GM19468 (cell line): ENCODE results near the gene TTC31.
"Not testable (repeated sequence)": the region's sequence is repeated elsewhere in the genome, so short reads cannot be mapped to it uniquely, and the experiment has no call there.

Experiments used
- ATAC-seq: cut with Tn5 transposase; IDR thresholded peaks from one replicate; pipeline ENCODE4 v1.9.1; 2021; ENCODE audit warnings: mild to moderate bottlenecking, moderate library complexity, moderate number of reproducible peaks; ENCODE audit not compliant: unreplicated experiment; ENCODE audit errors: extremely low read depth

TTC31 gene

DNA sequence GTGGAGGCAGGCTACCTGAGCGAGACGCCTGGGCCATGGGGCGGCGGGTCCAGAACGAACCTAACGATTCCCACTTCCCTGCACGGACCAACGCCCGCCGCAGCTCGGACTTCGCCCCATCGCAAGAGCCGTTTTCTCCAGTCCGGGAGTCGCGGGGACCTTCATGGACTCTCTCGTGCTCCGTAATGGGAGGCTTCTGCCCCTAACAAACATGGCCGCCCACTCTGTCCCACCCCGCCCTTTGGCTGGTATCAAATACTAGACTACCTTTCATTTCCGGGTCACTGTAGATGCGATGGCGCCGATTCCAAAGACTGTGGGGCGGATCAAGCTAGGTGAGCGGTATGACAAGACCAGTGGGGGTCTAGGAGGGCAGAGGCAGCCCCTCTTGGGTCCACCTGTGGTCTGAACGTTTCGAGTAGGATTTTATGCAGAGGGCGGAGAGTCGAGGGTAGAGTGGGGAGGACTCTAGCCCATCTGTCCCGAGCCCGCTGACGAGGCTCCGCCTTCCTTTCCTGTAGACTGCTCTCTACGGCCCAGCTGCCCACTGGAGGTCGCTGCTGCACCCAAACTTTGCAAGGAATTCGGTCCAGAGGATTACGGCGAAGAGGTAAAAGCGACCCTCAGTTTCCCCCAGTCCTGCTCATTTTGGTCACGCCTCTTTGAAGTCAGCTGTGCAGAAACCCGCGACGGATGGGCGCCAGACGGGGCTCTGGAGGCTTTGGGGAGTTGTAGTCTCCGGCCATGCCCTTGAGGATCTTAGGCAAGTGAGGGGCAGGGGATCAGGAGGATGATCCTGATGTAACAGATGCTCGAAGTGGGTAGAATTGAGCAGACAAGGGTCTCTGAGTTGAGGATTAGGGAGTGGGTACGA lies at the start of gene TTC31, which contains the start of gene CCDC142:
TTC31 (plus strand) TSS at position 281 of the 874 bp plus-strand sequence; CDS start at position 296, 15 bp downstream.
CCDC142 (minus strand) TSS at position 198 of the 874 bp plus-strand sequence; CDS start at position 37, 161 bp downstream.
- peak; percentile 79 for ATAC-seq

DNA sequence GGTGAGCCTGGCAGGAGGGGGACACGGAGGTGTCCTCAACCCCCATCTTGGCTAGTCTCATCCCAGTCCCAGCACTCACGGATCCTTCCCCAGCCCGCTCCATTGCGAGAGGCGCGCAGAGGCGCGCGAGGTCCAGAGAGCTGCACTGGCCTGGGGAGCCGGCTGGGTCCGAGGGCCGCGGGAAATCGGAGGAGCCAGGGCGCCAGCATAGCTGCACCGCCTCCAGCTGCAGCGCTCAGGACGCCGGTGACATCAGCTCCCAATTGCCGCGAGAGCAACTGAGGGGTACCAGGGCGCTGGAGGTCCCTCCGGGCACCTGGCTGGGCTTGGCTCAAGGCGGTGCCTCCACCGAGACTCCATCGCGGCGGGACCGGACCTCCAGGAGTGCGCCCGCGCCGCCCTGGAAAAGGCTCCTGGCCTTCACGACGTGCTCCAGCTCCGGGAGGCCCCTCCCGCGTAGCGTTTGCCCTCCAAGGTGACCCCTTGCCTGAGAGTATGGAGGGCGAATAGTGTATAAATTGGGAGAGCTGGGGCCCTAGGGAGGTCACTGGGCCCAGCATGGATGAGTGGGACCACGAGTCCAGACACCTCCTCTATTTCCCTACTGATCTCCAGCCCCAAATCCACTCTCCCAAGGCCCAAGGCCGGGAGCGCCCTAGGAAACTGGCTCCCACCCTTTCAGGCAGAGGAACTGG lies 46.6 kb upstream of the TTC31 start:
- no peak for ATAC-seq

DNA sequence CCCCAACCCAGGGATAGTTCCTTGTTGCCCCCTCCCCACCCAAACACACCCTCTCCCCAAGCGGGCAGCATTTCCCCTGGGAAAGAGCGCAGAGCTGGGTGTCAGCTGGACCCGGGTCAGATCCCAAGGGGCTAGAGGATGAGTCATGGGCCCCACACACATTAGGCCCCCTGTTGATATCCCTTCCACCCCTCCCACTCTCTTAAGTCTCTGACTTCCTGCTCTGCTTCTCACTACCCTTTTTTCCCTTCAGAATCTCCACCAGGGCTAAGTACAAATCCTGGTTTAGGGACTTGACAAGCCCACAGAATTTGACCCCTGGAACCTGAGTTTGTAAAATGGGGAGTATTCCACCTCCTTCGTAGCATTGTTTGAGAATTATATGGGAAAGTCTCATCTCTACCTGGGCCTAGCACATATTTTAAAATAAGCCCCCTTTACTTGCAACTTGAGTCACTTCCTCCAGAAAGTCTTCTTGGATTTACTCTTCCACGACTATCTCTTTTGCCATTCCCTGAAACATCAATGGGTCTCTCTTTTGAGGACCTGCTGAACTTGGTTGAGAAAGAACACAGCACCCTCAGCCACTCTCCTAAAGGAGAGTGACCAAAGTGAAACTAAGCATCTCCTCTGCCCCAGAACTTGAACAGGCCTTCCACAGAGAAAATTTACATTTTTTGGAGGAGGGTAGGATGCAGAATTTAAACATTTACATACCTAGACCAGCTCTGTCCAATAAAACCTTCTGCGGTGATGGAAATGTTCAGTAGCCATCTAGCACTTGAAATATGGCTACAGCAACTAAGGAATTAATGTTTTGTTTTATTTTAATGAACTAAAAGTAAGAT lies 45.8 kb upstream of the TTC31 start:
- no peak for ATAC-seq

DNA sequence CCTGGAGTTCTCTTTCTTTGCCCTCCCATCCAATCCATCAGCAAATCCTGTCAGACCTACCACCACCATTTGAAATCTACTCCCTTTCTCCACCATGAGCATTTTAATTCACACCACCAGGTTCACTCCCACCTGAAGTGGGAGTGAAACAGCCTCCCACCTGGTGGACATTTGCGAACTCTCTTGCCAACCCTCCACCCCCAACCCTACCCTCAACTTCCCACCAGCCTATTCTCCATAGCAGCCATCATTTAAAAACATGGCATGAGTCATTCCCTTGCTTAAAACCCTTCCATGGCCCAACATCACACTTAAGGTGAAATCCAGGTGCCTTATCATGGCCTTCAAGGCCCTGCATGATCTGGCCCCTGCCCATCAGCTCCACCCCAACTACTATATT lies 44.6 kb upstream of the TTC31 start:
- ATAC-seq = no peak

DNA sequence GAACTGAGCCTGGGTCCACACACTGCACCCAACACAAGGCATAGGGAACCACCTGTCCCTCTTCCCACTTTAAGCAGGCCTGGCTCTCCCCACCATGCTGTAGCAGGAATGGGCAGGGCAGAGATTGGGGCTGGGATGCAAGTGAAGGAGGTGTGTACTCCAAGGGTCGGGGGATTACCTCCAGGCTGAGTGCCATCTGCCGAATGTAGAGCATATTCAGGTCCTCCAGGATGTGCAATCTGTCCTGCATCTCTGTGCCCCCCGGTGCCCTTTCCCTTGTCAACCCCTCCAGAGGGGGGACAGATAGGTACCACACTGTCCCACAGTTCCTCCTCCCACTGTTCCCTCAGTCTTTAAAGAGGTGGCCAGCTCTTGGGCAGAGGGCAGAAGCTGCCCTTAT lies 43.5 kb upstream of the TTC31 start:
- ATAC-seq = no peak

DNA sequence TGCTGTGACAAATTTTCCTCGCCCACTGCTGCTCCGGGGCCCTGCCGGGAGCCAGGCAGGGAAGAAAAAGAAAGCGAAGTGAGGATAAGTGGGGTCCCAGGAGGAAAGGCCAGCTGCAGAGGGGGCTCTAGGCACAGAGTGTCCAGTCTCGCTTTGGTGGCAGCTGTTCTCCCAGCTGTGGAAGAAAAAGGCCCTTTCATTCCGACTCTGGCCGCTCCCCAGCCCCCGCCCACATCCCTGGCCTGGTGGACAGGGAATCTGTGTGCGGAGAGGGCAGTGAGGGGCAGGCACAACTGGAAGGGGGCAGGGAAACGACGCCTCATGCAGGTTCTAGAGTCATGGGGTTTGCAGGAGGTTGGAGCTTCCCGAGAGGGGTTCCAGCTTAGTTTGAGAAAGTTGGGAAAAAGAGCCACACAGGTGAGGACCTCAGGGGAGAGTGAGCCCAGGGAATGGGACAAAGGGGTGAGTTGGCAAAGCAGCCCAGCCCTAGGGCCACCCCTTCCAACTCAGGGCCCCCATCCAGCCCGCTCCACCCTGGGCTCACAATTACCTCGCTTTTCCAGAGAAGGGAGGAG lies 43.0 kb upstream of the TTC31 start:
- ATAC-seq = no peak

DNA sequence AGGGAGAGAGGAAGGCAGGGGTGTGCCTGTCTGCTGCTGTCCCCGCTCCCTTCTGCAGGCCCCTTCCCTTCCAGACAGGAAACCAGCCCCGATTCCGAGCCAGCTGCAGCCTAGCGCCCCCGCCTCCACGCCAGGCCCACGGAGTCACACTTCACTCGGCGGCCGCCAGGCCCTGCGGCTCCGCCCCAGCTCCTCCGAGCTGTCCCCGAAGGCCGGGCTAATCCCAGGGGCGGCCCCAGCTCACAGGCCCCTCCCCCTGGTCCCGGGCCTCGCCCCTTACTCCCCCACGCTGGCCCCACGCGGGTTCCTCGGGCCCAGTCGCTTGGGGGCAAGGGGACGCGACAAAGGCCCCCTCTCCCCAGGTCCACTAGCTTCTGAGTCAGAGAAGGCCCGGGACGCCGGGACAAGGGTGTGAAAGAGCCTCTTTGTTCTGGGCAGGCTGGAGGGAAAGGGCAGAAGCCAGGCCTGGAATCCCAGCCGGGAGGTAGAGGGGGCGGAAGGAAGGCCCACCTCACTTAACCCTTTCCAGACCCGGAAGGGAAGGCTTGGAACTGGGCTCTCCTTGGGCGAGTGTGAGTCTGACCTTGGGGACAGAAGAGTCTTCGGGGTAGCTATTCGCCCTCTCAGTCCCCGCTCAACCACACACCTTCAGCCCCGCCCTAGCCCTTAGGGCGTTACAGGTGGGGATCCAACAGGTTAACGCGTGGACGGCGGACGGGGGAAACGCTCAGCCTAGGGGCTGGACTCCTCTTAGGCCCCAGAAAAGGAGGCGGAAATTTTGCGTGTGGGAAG lies 42.3 kb upstream of the TTC31 start:
- ATAC-seq = peak; percentile 76

DNA sequence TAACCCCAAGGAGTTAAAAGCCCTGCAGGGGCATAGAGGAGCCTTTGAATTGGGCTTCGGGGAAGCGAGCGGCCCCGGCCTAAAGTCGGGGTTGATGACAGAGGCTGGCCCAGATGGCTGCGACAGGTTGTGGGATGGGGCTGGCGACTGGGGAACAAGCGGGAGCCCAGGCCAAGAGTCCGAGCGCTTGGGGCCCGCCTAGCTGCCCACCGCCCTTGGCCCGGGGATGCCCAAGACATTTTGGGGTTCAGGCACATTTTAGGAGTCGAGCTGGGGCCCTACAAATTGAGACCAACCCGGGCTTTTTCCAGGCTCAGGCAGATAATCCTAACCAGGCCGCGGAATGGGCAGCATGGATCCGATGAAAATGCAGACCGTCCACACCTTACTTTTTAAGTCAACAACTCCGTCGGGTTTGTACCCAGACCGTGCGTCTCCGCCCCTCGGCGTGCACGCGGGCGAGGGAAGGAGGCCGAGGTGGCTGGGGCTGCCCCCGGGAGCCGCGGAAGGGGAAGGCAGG lies 41.7 kb upstream of the TTC31 start:
- ATAC-seq = no peak

DNA sequence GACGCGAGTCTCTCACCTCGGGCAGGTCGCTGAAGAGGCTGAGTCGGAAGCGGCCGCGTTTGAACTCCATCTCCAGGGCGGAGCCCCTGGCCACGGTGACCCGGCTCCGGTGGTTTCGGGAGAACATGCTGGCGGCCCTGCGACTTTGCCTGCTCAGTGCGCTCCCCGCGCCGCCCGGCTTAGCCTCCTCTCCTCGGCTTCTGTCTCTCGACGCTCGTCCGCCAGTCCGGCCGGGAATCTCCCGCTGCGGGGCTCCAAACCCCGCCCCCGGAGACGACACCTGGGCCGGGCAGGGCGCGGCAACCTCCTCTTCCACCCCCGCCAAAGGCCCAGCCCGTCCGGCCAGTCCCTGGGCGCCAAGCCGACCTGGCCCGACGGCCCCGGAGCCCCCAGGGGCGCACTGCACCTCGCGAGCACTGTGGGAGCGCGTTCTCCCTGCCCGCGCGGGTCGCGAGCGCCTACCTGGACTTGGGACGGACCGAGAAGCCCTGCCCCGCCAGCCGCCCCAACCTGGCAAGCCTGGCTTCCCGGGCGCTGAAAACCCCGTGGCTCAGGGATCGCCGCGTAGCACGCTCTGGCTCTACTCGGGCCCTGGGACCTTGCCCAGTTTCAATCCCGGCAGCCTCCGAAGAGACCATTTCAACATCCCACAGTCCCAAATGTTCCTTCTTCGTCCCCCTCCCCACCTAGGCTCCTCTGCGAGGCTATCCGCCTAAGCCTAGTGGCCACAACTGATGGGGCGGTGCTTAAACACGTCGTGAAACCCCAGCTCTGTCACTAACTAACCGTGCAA lies 41.0 kb upstream of the TTC31 start, which contains the start of gene RTKN:
RTKN (minus strand) TSS at position 248 of the 793 bp plus-strand sequence; CDS start at position 127, 121 bp downstream.
- no peak for ATAC-seq

DNA sequence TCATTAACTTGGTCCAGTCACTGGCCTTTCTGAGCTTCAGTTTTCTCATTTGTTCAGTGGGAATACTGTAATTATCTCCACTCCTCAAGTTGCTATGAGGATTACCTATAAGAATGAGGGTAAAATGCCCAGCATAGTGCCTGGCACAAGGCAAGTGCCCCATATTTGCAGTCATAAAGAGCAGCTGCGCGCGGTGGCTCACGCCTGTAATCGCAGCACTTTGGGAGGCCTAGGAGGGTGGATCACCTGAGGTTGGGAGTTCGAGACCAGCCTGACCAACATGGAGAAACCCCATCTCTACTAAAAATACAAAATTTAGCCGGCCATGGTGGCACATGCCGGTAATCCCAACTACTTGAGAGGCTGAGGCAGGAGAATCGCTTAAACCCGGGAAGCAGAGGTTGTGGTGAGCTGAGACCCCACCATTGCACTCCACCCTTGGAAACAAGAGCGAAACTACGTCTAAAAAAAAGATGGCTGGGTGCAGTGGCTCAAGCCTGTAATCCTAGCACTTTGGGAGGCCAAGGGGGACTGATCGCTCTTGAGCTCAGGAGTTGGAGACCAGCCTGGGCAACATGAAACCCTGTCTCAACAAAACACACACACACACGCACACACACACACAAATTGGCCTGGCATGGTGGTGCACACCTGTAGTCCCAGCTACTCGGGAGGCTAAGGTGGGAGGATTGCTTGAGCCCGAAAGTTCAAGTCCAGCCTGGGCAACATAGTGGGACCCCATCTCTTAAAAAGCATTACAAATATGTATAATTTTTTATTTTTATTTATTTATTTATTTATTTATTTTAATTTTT lies 40.2 kb upstream of the TTC31 start:
- not testable (repeated sequence) for ATAC-seq

DNA sequence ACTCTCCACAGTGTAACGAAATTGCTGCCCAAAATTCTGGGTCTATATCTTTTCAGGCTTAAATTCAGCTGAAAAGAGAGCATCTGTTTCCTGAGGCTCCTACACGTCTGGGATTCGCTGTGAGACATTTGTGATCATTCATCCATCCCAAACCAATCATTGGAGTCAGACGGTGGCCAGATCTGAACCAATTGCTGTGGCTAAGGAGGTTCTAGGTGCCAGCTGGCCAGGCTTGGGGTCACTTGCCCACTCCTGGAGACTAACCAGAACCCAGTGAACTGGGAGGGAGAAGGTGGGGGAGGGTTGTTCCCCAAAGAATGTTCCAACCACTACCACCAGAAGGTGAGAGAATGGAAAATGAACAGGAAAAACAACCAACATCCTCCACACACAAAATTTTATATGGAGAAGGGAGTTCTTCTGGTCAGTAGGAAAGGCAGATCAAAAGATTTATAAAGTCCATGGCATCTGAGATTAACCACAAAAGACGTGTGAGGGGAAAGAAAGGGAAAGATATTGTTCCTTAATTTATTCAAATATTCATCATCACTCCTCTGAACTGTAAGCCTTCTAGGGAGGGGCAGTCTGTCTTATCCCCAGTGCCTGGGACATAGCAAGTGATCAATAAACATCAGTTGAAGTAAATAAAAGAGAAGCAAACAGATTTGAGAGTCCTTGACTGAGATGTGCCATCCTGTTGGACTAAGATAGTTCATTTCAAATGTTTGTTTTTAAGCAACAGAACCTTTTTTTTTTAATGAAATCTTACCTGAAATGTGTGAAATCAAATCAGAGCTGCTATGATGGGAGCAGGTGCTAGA lies 38.2 kb upstream of the TTC31 start:
- no peak for ATAC-seq

DNA sequence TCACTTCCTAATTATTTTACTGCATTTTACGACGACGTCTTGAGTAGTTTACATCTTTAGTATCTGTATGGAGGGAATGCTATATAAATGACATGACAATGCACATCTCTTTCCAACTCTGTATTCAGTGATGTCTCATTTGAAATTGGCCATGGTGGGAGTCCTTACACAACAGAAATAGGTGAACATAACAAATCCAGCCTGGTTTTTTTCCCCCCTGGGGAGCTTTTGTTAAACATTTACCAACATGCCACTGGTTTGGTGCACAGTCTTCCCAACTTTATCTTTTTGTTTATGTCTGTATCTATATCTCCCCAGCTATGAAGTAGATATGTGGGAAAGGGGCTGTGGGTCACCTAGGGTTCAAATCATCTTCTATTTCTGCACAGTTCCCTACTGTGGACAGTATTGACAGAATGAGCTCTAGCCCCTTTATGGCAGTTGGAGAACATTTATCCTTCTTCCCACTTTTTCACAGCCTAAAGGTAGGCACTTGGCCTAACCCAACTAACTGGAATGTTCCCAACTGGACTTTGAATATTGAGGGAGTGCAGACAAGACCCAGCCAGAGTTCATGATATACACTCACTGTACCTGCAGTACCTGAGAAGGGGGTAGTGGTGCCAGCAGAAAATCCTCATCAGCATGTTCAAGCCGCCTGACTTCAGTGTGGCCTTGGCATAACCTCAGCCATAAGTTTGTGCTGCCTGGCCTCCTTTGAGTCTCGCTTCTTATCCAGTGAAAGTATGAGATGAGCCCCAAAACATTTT lies 35.5 kb upstream of the TTC31 start:
- ATAC-seq = no peak

DNA sequence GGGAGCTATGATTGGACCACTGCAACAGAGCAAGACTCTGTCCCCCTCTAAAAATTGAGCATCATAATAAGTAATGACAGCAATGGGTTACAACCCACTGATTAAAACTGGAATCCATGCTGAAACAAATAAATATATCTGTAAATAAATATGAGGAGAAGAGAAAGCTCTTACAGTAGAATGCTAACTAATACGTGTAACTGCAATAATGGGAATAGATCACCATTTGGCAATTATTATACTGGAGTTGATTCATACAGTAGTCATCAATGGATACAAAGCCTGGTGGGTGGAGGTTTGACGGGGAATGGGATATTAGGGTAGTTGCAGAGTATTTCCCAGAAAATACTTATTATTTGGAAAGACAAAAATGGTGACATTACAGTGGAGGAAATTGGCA lies 34.1 kb upstream of the TTC31 start:
- ATAC-seq = no peak

DNA sequence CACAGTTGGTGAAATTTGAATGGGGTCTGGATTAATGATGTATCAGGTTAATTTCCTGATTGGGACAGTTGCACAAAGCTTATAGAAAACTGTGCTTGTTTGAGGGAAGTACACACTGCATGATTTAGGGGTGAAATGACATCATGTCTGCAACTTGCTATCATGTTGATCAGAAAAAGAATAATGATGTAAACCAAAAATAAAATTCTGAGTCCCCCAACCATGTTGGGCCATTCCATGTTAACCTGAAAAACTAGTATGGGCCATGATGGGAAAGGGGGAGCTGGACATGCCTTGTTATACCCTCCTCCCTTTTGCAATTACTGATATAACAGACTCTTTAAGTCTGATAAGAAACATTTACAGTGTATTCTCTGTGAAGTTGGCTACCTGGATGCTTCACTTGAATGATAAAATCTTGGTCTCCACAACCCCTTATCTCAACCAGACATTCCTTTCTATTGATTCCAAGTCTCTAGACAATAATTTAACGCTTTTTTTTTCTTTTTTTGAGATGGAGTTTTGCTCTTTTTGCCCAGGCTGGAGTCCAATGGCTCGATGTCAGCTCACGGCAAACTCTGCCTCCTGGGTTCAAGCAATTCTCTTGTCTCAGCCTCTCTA lies 32.2 kb upstream of the TTC31 start:
- no peak for ATAC-seq
